Tibial nerve (tissue), 3 donors: ENCODE data around the gene AMPD3.

ENCODE experiments used
- CTCF ChIP-seq, 5 experiments: fragments of 200-600 bp in 3 of 5; fragments of 450-650 bp in 2 of 5; sonication (generic) in 3 of 5; IDR thresholded peaks; one replicate each; pipeline ENCODE4 v1.5.1; 2016 to 2019; ENCODE audit warnings: antibody characterized with exemption in 5 of 5, mild to moderate bottlenecking in 3 of 5, moderate library complexity in 2 of 5
- POLR2A ChIP-seq, 2 donors: fragments of 450-650 bp; IDR thresholded peaks; one replicate each; pipeline ENCODE4 v1.6.1; 2017; ENCODE audit warnings: antibody characterized with exemption in 2 of 2, mild to moderate bottlenecking in 2 of 2, moderate library complexity in 2 of 2

GRCh38 chr11:10429526-10429925 is 25.5 kb upstream of the AMPD3 start:
- TF ChIP-seq CTCF (IDR thresholded peaks at IDR 0.05) (no peak), POLR2A (IDR thresholded peaks at IDR 0.05) (no peak)
